HepG2 (cell line): ENCODE measurements around the gene CDK10. TPM values are rescaled to one million over a fixed set of nuclear protein-coding genes. Genes with fewer than 3 reads are reported as not detected.

ENCODE experiments used
- AHR ChIP-seq: IDR thresholded peaks from 2 replicates; pipeline ENCODE4 v1.6.1; 2018; ENCODE audit warnings: missing genetic modification reagents, missing compliant biosample characterization
- CC2D1A ChIP-seq: sonication (generic); formaldehyde crosslinking; IDR thresholded peaks from 2 replicates; pipeline ENCODE4 v1.8.1; 2023; ENCODE audit warnings: mild to moderate bottlenecking, missing genetic modification reagents
- DR1 ChIP-seq: sonication (generic); formaldehyde crosslinking; IDR thresholded peaks from 2 replicates; pipeline ENCODE4 v1.8.0; 2021; ENCODE audit warnings: mild to moderate bottlenecking, missing genetic modification reagents, inconsistent platforms
- ELF4 ChIP-seq: sonication (generic); formaldehyde crosslinking; IDR thresholded peaks from 2 replicates; pipeline ENCODE4 v1.5.0; 2020; ENCODE audit warnings: missing genetic modification reagents, mild to moderate bottlenecking, moderate library complexity, borderline replicate concordance
- HMG20B ChIP-seq: conservative IDR thresholded peaks from 2 replicates; pipeline ENCODE4 v1.6.1; 2016; ENCODE audit warnings: missing genetic modification reagents, missing compliant biosample characterization
- KLF13 ChIP-seq: sonication (generic); formaldehyde crosslinking; IDR thresholded peaks from 2 replicates; pipeline ENCODE4 v1.4.0; 2020; ENCODE audit warnings: mild to moderate bottlenecking, missing genetic modification reagents
- MED8 ChIP-seq: sonication (generic); formaldehyde crosslinking; IDR thresholded peaks from 2 replicates; pipeline ENCODE4 v1.8.1; 2023; ENCODE audit warnings: mild to moderate bottlenecking, missing genetic modification reagents; ENCODE audit not compliant: insufficient replicate concordance
- MEIS2 ChIP-seq: sonication (generic); formaldehyde crosslinking; IDR thresholded peaks from 2 replicates; pipeline ENCODE4 v1.9.0; 2021; ENCODE audit warnings: mild to moderate bottlenecking, missing genetic modification reagents
- NCOR1 ChIP-seq: fragments of 200-600 bp; sonication (generic); IDR thresholded peaks from 2 replicates; pipeline ENCODE4 v1.7.0; 2017; ENCODE audit warnings: antibody characterized with exemption, low read length, borderline replicate concordance
- NFE2L2 ChIP-seq: fragments of 150-350 bp; IDR thresholded peaks from 2 replicates; pipeline ENCODE4 v1.6.1; 2014; ENCODE audit warnings: low read length
- NFRKB ChIP-seq: fragments of 450-650 bp; IDR thresholded peaks from 2 replicates; pipeline ENCODE4 v1.6.1; 2017
- ONECUT2 ChIP-seq: sonication (generic); formaldehyde crosslinking; IDR thresholded peaks from 2 replicates; pipeline ENCODE4 v1.4.0; 2020; ENCODE audit warnings: missing genetic modification reagents
- POLR2G ChIP-seq: fragments of 200-400 bp; formaldehyde crosslinking; IDR thresholded peaks from 2 replicates; pipeline ENCODE4 v1.6.1; 2018; ENCODE audit warnings: mild to moderate bottlenecking, low read depth, low read length, moderate library complexity
- RFX5 ChIP-seq: IDR thresholded peaks from 2 replicates; pipeline ENCODE4 v1.6.1; 2011; ENCODE audit warnings: low read depth, low read length, improper control_type of control experiment
- SATB2 ChIP-seq: sonication (generic); formaldehyde crosslinking; IDR thresholded peaks from 2 replicates; pipeline ENCODE4 v1.5.0; 2020; ENCODE audit warnings: missing genetic modification reagents
- SRF ChIP-seq: IDR thresholded peaks from 2 replicates; pipeline ENCODE4 v1.6.1; 2011; ENCODE audit warnings: mild to moderate bottlenecking, low read depth, low read length, moderate library complexity
- THAP9 ChIP-seq: sonication (generic); formaldehyde crosslinking; IDR thresholded peaks from 2 replicates; pipeline ENCODE4; 2020; ENCODE audit warnings: missing genetic modification reagents, mild to moderate bottlenecking, borderline replicate concordance
- ZNF142 ChIP-seq: sonication (generic); formaldehyde crosslinking; IDR thresholded peaks from 2 replicates; pipeline ENCODE4 v1.4.0; 2020; ENCODE audit warnings: missing genetic modification reagents
- ZNF33B ChIP-seq: sonication (generic); formaldehyde crosslinking; IDR thresholded peaks from 2 replicates; pipeline ENCODE4 v1.5.1; 2020; ENCODE audit warnings: mild to moderate bottlenecking, missing genetic modification reagents
- ZNF34 ChIP-seq: sonication (generic); formaldehyde crosslinking; IDR thresholded peaks from 2 replicates; pipeline ENCODE4 v1.4.0; 2020; ENCODE audit warnings: mild to moderate bottlenecking, missing genetic modification reagents, borderline replicate concordance
- ZNF83 ChIP-seq: sonication (generic); formaldehyde crosslinking; IDR thresholded peaks from 2 replicates; pipeline ENCODE4 v1.4.0; 2020; ENCODE audit warnings: missing genetic modification reagents, mild to moderate bottlenecking, borderline replicate concordance
- ZSCAN25 ChIP-seq: sonication (generic); formaldehyde crosslinking; IDR thresholded peaks from 2 replicates; pipeline ENCODE4 v1.8.0; 2022; ENCODE audit warnings: mild to moderate bottlenecking, missing genetic modification reagents
- polyA plus RNA-seq, 8 experiments: library from polyadenylated mRNA; depleted of rRNA in 3 of 8; stranded (reverse) in 7 of 8; unstranded in 1 of 8; fragments of >200 nt; fragmentation: Illumina TruSeq in 4 of 8; extraction: Trizol in 4 of 8; gene quantifications; 2 replicates each; pipeline versions ENCODE4 v1.2.1 to v1.2.3, GENCODE V29; 2011 to 2016; ENCODE audit warnings: low read depth in 4 of 8, missing spikeins in 1 of 8, mixed read lengths in 1 of 8; ENCODE audit not compliant: insufficient read depth in 1 of 8
- total RNA-seq, 5 experiments: library from RNA; depleted of rRNA; stranded (reverse); fragments of >200 nt; fragmentation: Illumina TruSeq; extraction: Trizol; gene quantifications; 2 replicates each; pipeline ENCODE4 v1.2.3, GENCODE V29; 2016; ENCODE audit warnings: low read depth in 1 of 5

CDK10 gene
- total and polyA plus RNA-seq, 2 of the 13 experiments (the other 11 are each of a cell fraction or from before 2014, with no cell fraction given): 2.5 to 3.9 TPM

DNA sequence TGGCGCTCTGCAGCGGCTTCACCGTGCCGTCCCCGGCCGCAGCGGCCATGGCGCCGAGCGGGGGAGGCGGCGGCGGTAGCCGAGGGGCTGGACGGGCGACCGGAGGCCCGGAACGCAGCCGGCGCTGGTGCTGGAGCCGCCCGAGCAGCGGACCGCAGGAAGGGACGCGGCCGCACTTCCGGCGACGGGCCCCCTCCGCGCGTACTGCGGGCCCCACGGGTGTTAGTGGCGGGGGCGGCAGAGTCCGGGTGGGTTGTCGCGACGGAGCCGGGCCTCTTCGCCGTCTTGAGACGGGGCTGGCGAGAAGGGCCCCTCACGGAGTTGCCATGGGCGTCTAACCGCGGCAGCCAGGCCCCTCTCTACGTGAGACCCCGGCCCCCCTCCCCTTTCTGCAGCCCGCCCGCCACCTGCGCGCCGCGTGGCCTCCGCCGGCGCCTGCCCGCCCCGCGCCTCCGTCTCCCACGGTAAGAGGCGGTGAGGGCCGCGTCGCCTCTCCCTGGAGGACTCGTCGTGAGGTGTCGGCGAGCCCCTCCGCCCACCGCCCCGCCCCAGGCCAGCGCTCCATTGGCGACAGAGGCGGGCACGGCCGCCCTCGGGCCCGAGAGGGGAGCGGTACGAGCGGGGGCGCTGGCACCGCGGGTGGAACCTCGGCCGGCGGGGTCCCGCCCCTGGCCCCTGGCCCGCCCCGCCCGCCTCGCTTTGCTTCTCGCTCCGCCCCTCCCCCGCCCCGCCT, 34.5 kb downstream of the CDK10 start, which contains the start of the genes VPS9D1 and ZNF276 (continued):
- no peak for TF ChIP-seq ZNF83 (CRISPR knock-in tag)
- peak; percentile 42; the same call in 1 of the 2 replicates for TF ChIP-seq DR1 (CRISPR knock-in tag)
- peak; percentile 97 for TF ChIP-seq ZNF142 (CRISPR knock-in tag)
- TF ChIP-seq KLF13 (CRISPR knock-in tag): no peak
- peak; percentile 99 for TF ChIP-seq ZNF34
- TF ChIP-seq POLR2G: peak; percentile 79
- TF ChIP-seq SRF: peak; percentile 60
- TF ChIP-seq HMG20B (CRISPR knock-in tag): no peak
- TF ChIP-seq NFRKB: no peak
- TF ChIP-seq RFX5: peak; percentile 60; the same call in 1 of the 2 replicates
- no peak for TF ChIP-seq NFE2L2
- no peak for TF ChIP-seq MED8
- TF ChIP-seq ELF4 (CRISPR knock-in tag): no peak
- peak; percentile 72 for TF ChIP-seq ZNF33B (CRISPR knock-in tag)
- TF ChIP-seq MEIS2 (CRISPR knock-in tag): peak; percentile 78
- 0 out of 2 replicates have a peak, but pooled peaks have one; percentile 14 for TF ChIP-seq ONECUT2 (CRISPR knock-in tag)
- TF ChIP-seq THAP9 (CRISPR knock-in tag): no peak
- TF ChIP-seq ZSCAN25 (CRISPR knock-in tag): peak; percentile 92
- no peak for TF ChIP-seq NCOR1
- 0 out of 2 replicates have a peak, but pooled peaks have one; percentile 75 for TF ChIP-seq CC2D1A (CRISPR knock-in tag)
- peak; percentile 80 for TF ChIP-seq SATB2 (CRISPR knock-in tag)
- 0 out of 2 replicates have a peak, but pooled peaks have one; percentile 45 for TF ChIP-seq AHR (CRISPR knock-in tag)
